Small intestine (tissue), 7 donors: ENCODE data around the gene EID3. TPM values are rescaled to one million over a fixed set of nuclear protein-coding genes. Genes with fewer than 3 reads are reported as not detected.
A peak's percentile ranks its signal among the peaks of the same experiment; 100 is the strongest.

Source experiments
- DNase-seq, 2 donors: peaks; one replicate each; pipeline versions ENCODE4 v3.0.0 to v3.0.0-alpha.2; 2013
- FAIRE-seq: peaks from 2 replicates; lab custom pipeline; 2012; peaks lifted over from hg19 to GRCh38; lab: Jason Lieb, UNC
- H3K27ac ChIP-seq, 3 donors: one replicate each; pipeline ENCODE4 v1.5.1; 2013; ENCODE audit warnings: low read length in 2 of 3, mild to moderate bottlenecking in 2 of 3, control low read depth in 1 of 3, inconsistent platforms in 1 of 3, low read depth in 1 of 3, moderate library complexity in 1 of 3
- H3K27me3 ChIP-seq, 3 donors: one replicate each; pipeline ENCODE4 v1.6.1; 2013; ENCODE audit warnings: low read length in 3 of 3, inconsistent platforms in 1 of 3; ENCODE audit not compliant: control insufficient read depth in 3 of 3, insufficient read depth in 3 of 3
- H3K36me3 ChIP-seq, 3 donors: one replicate each; pipeline ENCODE4 v1.6.1; 2013; ENCODE audit warnings: low read length in 3 of 3, inconsistent platforms in 1 of 3, low read depth in 1 of 3, mild to moderate bottlenecking in 1 of 3, moderate library complexity in 1 of 3; ENCODE audit not compliant: control insufficient read depth in 3 of 3, insufficient read depth in 2 of 3
- H3K4me1 ChIP-seq, 3 donors: one replicate each; pipeline ENCODE4 v1.6.1; 2013; ENCODE audit warnings: low read length in 2 of 3, inconsistent platforms in 1 of 3, low read depth in 1 of 3, mild to moderate bottlenecking in 1 of 3, moderate library complexity in 1 of 3; ENCODE audit not compliant: control insufficient read depth in 3 of 3, insufficient read depth in 2 of 3
- H3K4me3 ChIP-seq, 3 donors: one replicate each; pipeline ENCODE4 v1.5.1; 2013; ENCODE audit warnings: low read length in 3 of 3, control low read depth in 1 of 3, inconsistent platforms in 1 of 3, low read depth in 1 of 3, mild to moderate bottlenecking in 1 of 3, moderate library complexity in 1 of 3
- H3K9me3 ChIP-seq, 2 donors: one replicate each; pipeline ENCODE4 v1.6.1; 2013; ENCODE audit warnings: low read depth in 1 of 2, low read length in 1 of 2; ENCODE audit not compliant: control insufficient read depth in 2 of 2, insufficient read depth in 1 of 2
- WGBS, 3 donors: extraction: QIAGEN DNeasy Blood & Tissue Kit; methylation state at CpG; one replicate each; pipeline ENCODE4 v1.1.7; 2013; 5-methylcytosine and 5-hydroxymethylcytosine counted together
- polyA plus RNA-seq, 4 donors: library from polyadenylated mRNA; stranded (reverse) in 3 of 4; unstranded in 1 of 4; fragments of 200-250 nt in 3 of 4; fragments of 120-200 nt in 1 of 4; gene quantifications; one replicate each; pipeline versions ENCODE4 v1.2.1 to v1.2.3, GENCODE V29; 2013
- donor health status: healthy with polysubstance abuse.
- donor health status: control.
- donor health status: control.
- donor health status: Bipolar disorder and iron deficiency.
- donor health status: healthy.

The EID3 gene
- polyA plus RNA-seq, 4 donors, result 0.54 to 1.6 (median 0.87) TPM

- no peak for DNase-seq
- H3K4me3 ChIP-seq, result no peak overlapping the region
- FAIRE-seq, result no peak
- H3K36me3 ChIP-seq, result peaks cover 9 to 22% (median 15%) of the 10 kb centered on the region in 3 donors
- H3K4me1 ChIP-seq, result no peaks in the 10 kb centered on the region
- 89 to 92% (median 89%) methylated on average over 8 of the region's 8 CpGs for WGBS, 3 donors
- no peak overlapping the region for H3K27ac ChIP-seq
- H3K27me3 ChIP-seq, result no peaks in the 10 kb centered on the region
- H3K9me3 ChIP-seq, result no peaks in the 10 kb centered on the region
These were observed 46.9 kb downstream of the EID3 start for GRCh38 chr12:104350211-104351056.

GRCh38 chr12:104351057-104351983 lies 47.8 kb downstream of the EID3 start:
- no peak for DNase-seq
- Histone ChIP-seq H3K27me3 (no peaks in the 10 kb centered on the region), H3K4me3 (no peak overlapping the region), H3K36me3 (peaks cover 9 to 19% (median 15%) of the 10 kb centered on the region in 3 donors), H3K27ac (no peak overlapping the region), H3K4me1 (no peaks in the 10 kb centered on the region), H3K9me3 (no peaks in the 10 kb centered on the region)
- FAIRE-seq, result no peak
- WGBS, 3 donors, result 93 to 99% (median 97%) methylated on average over 4 of the region's 4 CpGs

- Histone ChIP-seq H3K36me3 (peaks cover 9 to 15% (median 15%) of the 10 kb centered on the region in 3 donors), H3K4me3 (no peak overlapping the region), H3K4me1 (no peaks in the 10 kb centered on the region), H3K9me3 (no peaks in the 10 kb centered on the region), H3K27ac (no peak overlapping the region), H3K27me3 (no peaks in the 10 kb centered on the region)
- WGBS, 3 donors, result 92 to 95% (median 93%) methylated on average over 3 of the region's 3 CpGs
- FAIRE-seq, result no peak
- DNase-seq, result peak in 1 of 2 donors; percentile 55
These were observed 48.7 kb downstream of the EID3 start for GRCh38 chr12:104352106-104352713.

- H3K9me3 ChIP-seq, result no peaks in the 10 kb centered on the region
- H3K4me1 ChIP-seq, result no peaks in the 10 kb centered on the region
- FAIRE-seq, result no peak
- no peaks in the 10 kb centered on the region for H3K27me3 ChIP-seq
- no peak for DNase-seq
- no peak overlapping the region for H3K4me3 ChIP-seq
- no peak overlapping the region for H3K27ac ChIP-seq
- WGBS, 3 donors, result 91 to 96% (median 94%) methylated on average over 17 of the region's 17 CpGs
- H3K36me3 ChIP-seq, result peaks cover 8 to 13% (median 12%) of the 10 kb centered on the region in 3 donors
These were observed 49.8 kb downstream of the EID3 start for GRCh38 chr12:104353012-104353981.

- H3K4me3 ChIP-seq, result no peak overlapping the region
- no peaks in the 10 kb centered on the region for H3K27me3 ChIP-seq
- FAIRE-seq (no peak), DNase-seq (no peak)
- H3K4me1 ChIP-seq, result no peaks in the 10 kb centered on the region
- peaks cover 3 to 11% (median 6%) of the 10 kb centered on the region in 3 donors for H3K36me3 ChIP-seq
- H3K9me3 ChIP-seq, result no peaks in the 10 kb centered on the region
- 76 to 88% (median 80%) methylated on average over 6 of the region's 6 CpGs for WGBS, 3 donors
- H3K27ac ChIP-seq, result no peak overlapping the region
These were observed 50.8 kb downstream of the EID3 start for GRCh38 chr12:104354167-104354867.

Other genes starting within 250 kb of the EID3 start
- gene HCFC2, start 239.2 kb upstream of the EID3 start, polyA plus RNA-seq, result 1 to 10 TPM; 5.0 to 8.4 (median 6.6) TPM
- 10 to 100 TPM; 14.1 to 36.1 (median 16.7) TPM for gene NFYB, start 165.5 kb upstream of the EID3 start, polyA plus RNA-seq
- 10 to 100 TPM; 29.3 to 64.2 (median 49.2) TPM for gene TXNRD1, start 88.0 kb upstream of the EID3 start, polyA plus RNA-seq
- gene CHST11, start 153.2 kb downstream of the EID3 start, polyA plus RNA-seq, result 1 to 10 TPM in 3 of 4 donors, under 1 TPM in 1; 0.89 to 3.0 (median 2.0) TPM